Measurements from ENCODE around the gene COG5.

The COG5 gene

GRCh38 chr7:107321611-107322010 is 242.1 kb downstream of the COG5 start:
- Histone ChIP-seq H3K4me1 (ENCODE audit: insufficient read depth, poor library complexity, severe bottlenecking) (peaks cover 3% of the 10 kb centered on the region), H3K27ac (ENCODE audit: poor library complexity, severe bottlenecking) (no peak overlapping the region), H3K9me3 (ENCODE audit: severe bottlenecking) (no peaks in the 10 kb centered on the region), H3K27me3 (ENCODE audit: insufficient read depth, poor library complexity, severe bottlenecking) (no peaks in the 10 kb centered on the region), H3K36me3 (ENCODE audit: low read depth) (peaks cover 10% of the 10 kb centered on the region), H3K4me3 (ENCODE audit: severe bottlenecking) (no peak overlapping the region)
- no peak for ATAC-seq (ENCODE audit: low read depth)
- no peak for TF ChIP-seq CTCF (IDR thresholded peaks at IDR 0.05; ENCODE audit: poor library complexity, severe bottlenecking)
- no peak for DNase-seq (ENCODE audit: low spot score)

GRCh38 chr7:107319724-107320228 is 243.9 kb downstream of the COG5 start:
- Histone ChIP-seq H3K27me3 (ENCODE audit: insufficient read depth, poor library complexity, severe bottlenecking) (no peaks in the 10 kb centered on the region), H3K36me3 (ENCODE audit: low read depth) (peaks cover 10% of the 10 kb centered on the region), H3K27ac (ENCODE audit: poor library complexity, severe bottlenecking) (no peak overlapping the region), H3K4me1 (ENCODE audit: insufficient read depth, poor library complexity, severe bottlenecking) (peaks cover 3% of the 10 kb centered on the region), H3K9me3 (ENCODE audit: severe bottlenecking) (no peaks in the 10 kb centered on the region), H3K4me3 (ENCODE audit: severe bottlenecking) (no peak overlapping the region)
- no peak for TF ChIP-seq CTCF (IDR thresholded peaks at IDR 0.05; ENCODE audit: poor library complexity, severe bottlenecking)
- ATAC-seq (ENCODE audit: low read depth), result no peak
- no peak for DNase-seq (ENCODE audit: low spot score)

GRCh38 chr7:107318523-107319160 is 245.1 kb downstream of the COG5 start:
- H3K27me3 ChIP-seq (ENCODE audit: insufficient read depth, poor library complexity, severe bottlenecking), result no peaks in the 10 kb centered on the region
- H3K27ac ChIP-seq (ENCODE audit: poor library complexity, severe bottlenecking), result no peak overlapping the region
- H3K4me3 ChIP-seq (ENCODE audit: severe bottlenecking), result no peak overlapping the region
- peaks cover 3% of the 10 kb centered on the region for H3K4me1 ChIP-seq (ENCODE audit: insufficient read depth, poor library complexity, severe bottlenecking)
- DNase-seq (ENCODE audit: low spot score), result no peak
- no peaks in the 10 kb centered on the region for H3K9me3 ChIP-seq (ENCODE audit: severe bottlenecking)
- no peak for TF ChIP-seq CTCF (IDR thresholded peaks at IDR 0.05; ENCODE audit: poor library complexity, severe bottlenecking)
- peaks cover 4% of the 10 kb centered on the region; the same call in 1 of the 2 replicates for H3K36me3 ChIP-seq (ENCODE audit: low read depth)
- 0 out of 3 replicates have a peak, but pooled peaks have one; percentile 29 for ATAC-seq (ENCODE audit: low read depth)

- no peak for DNase-seq (ENCODE audit: low spot score)
- no peaks in the 10 kb centered on the region for H3K9me3 ChIP-seq (ENCODE audit: severe bottlenecking)
- no peak overlapping the region for H3K4me3 ChIP-seq (ENCODE audit: severe bottlenecking)
- H3K27me3 ChIP-seq (ENCODE audit: insufficient read depth, poor library complexity, severe bottlenecking), result no peaks in the 10 kb centered on the region
- peaks cover 3% of the 10 kb centered on the region for H3K4me1 ChIP-seq (ENCODE audit: insufficient read depth, poor library complexity, severe bottlenecking)
- no peak overlapping the region for H3K27ac ChIP-seq (ENCODE audit: poor library complexity, severe bottlenecking)
- ATAC-seq (ENCODE audit: low read depth), result no peak
- no peak for TF ChIP-seq CTCF (IDR thresholded peaks at IDR 0.05; ENCODE audit: poor library complexity, severe bottlenecking)
- no peaks in the 10 kb centered on the region; the same call in 1 of the 2 replicates for H3K36me3 ChIP-seq (ENCODE audit: low read depth)
Measured at GRCh38 chr7:107315716-107316220, 248.0 kb downstream of the COG5 start.

GRCh38 chr7:107313355-107313754 is 250.4 kb downstream of the COG5 start:
- H3K4me3 ChIP-seq (ENCODE audit: severe bottlenecking), result no peak overlapping the region
- no peak for TF ChIP-seq CTCF (IDR thresholded peaks at IDR 0.05; ENCODE audit: poor library complexity, severe bottlenecking)
- ATAC-seq (ENCODE audit: low read depth), result no peak

More at GRCh38 chr7:107313355-107313754, 250.4 kb downstream of the COG5 start:
- H3K27me3 ChIP-seq (ENCODE audit: insufficient read depth, poor library complexity, severe bottlenecking), result no peaks in the 10 kb centered on the region
- no peaks in the 10 kb centered on the region for H3K4me1 ChIP-seq (ENCODE audit: insufficient read depth, poor library complexity, severe bottlenecking)
- H3K36me3 ChIP-seq (ENCODE audit: low read depth), result no peaks in the 10 kb centered on the region
- H3K9me3 ChIP-seq (ENCODE audit: severe bottlenecking), result no peaks in the 10 kb centered on the region
- no peak overlapping the region for H3K27ac ChIP-seq (ENCODE audit: poor library complexity, severe bottlenecking)
- no peak for DNase-seq (ENCODE audit: low spot score)
